CD4-positive, alpha-beta T cell (primary cell): ENCODE data around the gene CCND1. TPM values are rescaled to one million over a fixed set of nuclear protein-coding genes. Genes with fewer than 3 reads are reported as not detected.
A peak's percentile ranks its signal among the peaks of the same experiment; 100 is the strongest.

Source experiments
- ATAC-seq: fragments of 200-7000 bp; cut with Tn5 transposase; one replicate; pipeline ENCODE4 v1.10.0; 2022; ENCODE audit warnings: mild to moderate bottlenecking; ENCODE audit not compliant: poor library complexity
- CTCF ChIA-PET: fragments of 350-600 bp; sonication (Branson Sonifier 250); formaldehyde crosslinking; loops from one replicate; lab custom pipeline; 2021; ENCODE audit warnings: antibody characterized with exemption, inconsistent platforms; lab: Charles Lee
- POLR2A ChIA-PET: fragments of 350-600 bp; sonication (Branson Sonifier 250); formaldehyde crosslinking; loops from one replicate; lab custom pipeline; 2021; ENCODE audit warnings: antibody characterized with exemption, inconsistent platforms; lab: Charles Lee
- DNase-seq, 14 experiments: peaks; one replicate each; pipeline ENCODE4 v3.0.0-alpha.2; 2013 to 2020; ENCODE audit warnings: mixed read lengths in 2 of 14
- H3K27ac ChIP-seq, 2 donors: one replicate each; pipeline versions ENCODE4 v1.5.1 to v1.7.0; 2013; ENCODE audit warnings: low read length in 2 of 2, low read depth in 1 of 2, mild to moderate bottlenecking in 1 of 2
- H3K27me3 ChIP-seq, 2 experiments: 1 replicate in 1 of 2; 2 replicates in 1 of 2; pipeline versions ENCODE4 v1.6.1 to v1.7.0; 2013; ENCODE audit warnings: low read length in 2 of 2, control low read depth in 1 of 2, mild to moderate bottlenecking in 1 of 2, moderate library complexity in 1 of 2; ENCODE audit not compliant: insufficient read depth in 2 of 2, control insufficient read depth in 1 of 2
- H3K36me3 ChIP-seq: one replicate; pipeline ENCODE4 v1.6.1; 2013; ENCODE audit warnings: low read length, control low read depth; ENCODE audit not compliant: insufficient read depth
- H3K4me1 ChIP-seq: one replicate; pipeline ENCODE4 v1.6.1; 2013; ENCODE audit warnings: low read length, control low read depth; ENCODE audit not compliant: insufficient read depth
- H3K4me3 ChIP-seq: one replicate; pipeline ENCODE4 v1.5.1; 2013; ENCODE audit warnings: mild to moderate bottlenecking, low read length, moderate library complexity
- H3K9me3 ChIP-seq, 2 experiments: 1 replicate in 1 of 2; 2 replicates in 1 of 2; pipeline versions ENCODE4 v1.6.1 to v1.7.0; 2013; ENCODE audit warnings: low read length in 2 of 2, mild to moderate bottlenecking in 2 of 2, control low read depth in 1 of 2, moderate library complexity in 1 of 2; ENCODE audit not compliant: control insufficient read depth in 1 of 2, insufficient read depth in 1 of 2
- H3K27ac Mint-ChIP-seq: one replicate; pipeline ENCODE4 v1.8.0; 2020; ENCODE audit warnings: mixed read lengths
- H3K27me3 Mint-ChIP-seq: one replicate; pipeline ENCODE4 v1.8.0; 2021; ENCODE audit warnings: mixed read lengths
- H3K36me3 Mint-ChIP-seq: one replicate; pipeline ENCODE4 v1.8.0; 2021; ENCODE audit warnings: low read depth, mixed read lengths
- H3K4me1 Mint-ChIP-seq: one replicate; pipeline ENCODE4 v1.8.0; 2021; ENCODE audit warnings: low read depth, mixed read lengths
- H3K4me3 Mint-ChIP-seq: one replicate; pipeline ENCODE4 v1.8.0; 2020; ENCODE audit warnings: mild to moderate bottlenecking, mixed read lengths
- H3K9me3 Mint-ChIP-seq: one replicate; pipeline ENCODE4 v1.8.0; 2020; ENCODE audit warnings: mixed read lengths
- CTCF ChIP-seq: fragments of 200-600 bp; IDR thresholded peaks from one replicate; pipeline ENCODE4 v1.8.0; 2022; ENCODE audit warnings: antibody characterized with exemption, mild to moderate bottlenecking
- intact Hi-C, 2 experiments: fragments of 100-400 bp; cut with DNase I in 1 of 2; cut with micrococcal nuclease in 1 of 2; formaldehyde crosslinking; loops; one replicate each; pipeline versions ENCODE4 v1.15.1 to v1.9.0; 2023 to 2025; cut with DNase I, micrococcal nuclease
- total RNA-seq, 174 experiments: library from RNA in 2 of 174; stranded (reverse) in 2 of 174; gene quantifications; one replicate each; pipeline ENCODE4 v1.2.3 and lab custom pipeline; 2021 to 2026

CCND1 gene
- total RNA-seq, 2 experiments from 2014 or later, result 1.7 to 2.4 TPM

- intact Hi-C loops, result loop anchor here (1.0 to 10.0 kb wide), 3 partner anchors 351 to 678 kb away; no protein-coding TSS in a partner anchor
- Mint-ChIP-seq H3K4me1 (peaks cover 31% of the 10 kb centered on the region), H3K9me3 (no peaks in the 10 kb centered on the region), H3K36me3 (no peaks in the 10 kb centered on the region), H3K4me3 (peak overlapping the region; percentile 85), H3K27me3 (peaks cover 34% of the 10 kb centered on the region), H3K27ac (no peak overlapping the region)
- H3K9me3 ChIP-seq, result peaks cover 0 to 16% of the 10 kb centered on the region in 2 experiments
- H3K27ac ChIP-seq, result no peak overlapping the region
- peak; percentile 77 for ATAC-seq
- H3K27me3 ChIP-seq, result peaks cover 31 to 34% of the 10 kb centered on the region in 2 experiments
- ChIA-PET POLR2A (interaction anchor here (1.1 to 3.5 kb wide), 3 partner anchors 27 to 542 kb away, joined by 3 to 21 read pairs (median 3); no protein-coding TSS in a partner anchor), CTCF (interaction anchor here (1.3 to 1.9 kb wide), 3 partner anchors 32 to 542 kb away, joined by 4 to 10 read pairs (median 9); partner anchors contain the start of genes LTO1 and MYEOV)
- DNase-seq, result peak; percentile 55 to 90 (median 74)
- peak overlapping the region; percentile 64 for H3K4me3 ChIP-seq
- peaks cover 44% of the 10 kb centered on the region for H3K4me1 ChIP-seq
- no peaks in the 10 kb centered on the region for H3K36me3 ChIP-seq
- TF ChIP-seq CTCF, result peak; percentile 92
Observed at GRCh38 chr11:69642913-69643632, 2.1 kb downstream of the CCND1 start.

DNA sequence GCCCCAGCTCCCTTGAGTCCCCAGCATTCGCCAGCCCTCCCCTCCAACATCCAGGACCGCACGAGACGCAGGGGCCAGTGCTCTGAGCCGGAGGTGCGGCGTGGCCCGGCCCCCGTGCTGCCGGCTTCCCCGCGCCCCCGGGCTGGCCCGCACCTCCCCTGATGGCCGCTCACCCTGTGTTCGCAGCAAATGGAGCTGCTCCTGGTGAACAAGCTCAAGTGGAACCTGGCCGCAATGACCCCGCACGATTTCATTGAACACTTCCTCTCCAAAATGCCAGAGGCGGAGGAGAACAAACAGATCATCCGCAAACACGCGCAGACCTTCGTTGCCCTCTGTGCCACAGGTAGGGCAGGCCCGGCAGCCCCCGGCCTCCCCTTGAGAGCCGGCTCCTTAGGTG lies 2.7 kb downstream of the CCND1 start:
- Histone ChIP-seq H3K4me1 (peaks cover 38% of the 10 kb centered on the region), H3K9me3 (peaks cover 0 to 16% of the 10 kb centered on the region in 2 experiments), H3K36me3 (no peaks in the 10 kb centered on the region), H3K4me3 (no peak overlapping the region), H3K27me3 (peaks cover 26 to 28% of the 10 kb centered on the region in 2 experiments), H3K27ac (no peak overlapping the region)
- POLR2A ChIA-PET, result interaction anchor here (1.1 to 3.5 kb wide), 3 partner anchors 27 to 543 kb away, joined by 3 to 21 read pairs (median 3); no protein-coding TSS in a partner anchor
- ATAC-seq, result no peak
- Mint-ChIP-seq H3K4me3 (peak overlapping the region; percentile 85), H3K27ac (no peak overlapping the region), H3K27me3 (peaks cover 29% of the 10 kb centered on the region), H3K9me3 (no peaks in the 10 kb centered on the region), H3K36me3 (no peaks in the 10 kb centered on the region), H3K4me1 (peaks cover 27% of the 10 kb centered on the region)
- intact Hi-C loops, result loop anchor here (1.0 to 10.0 kb wide), 3 partner anchors 351 to 679 kb away; no protein-coding TSS in a partner anchor
- peak in 1 of 14 experiments; percentile 16 for DNase-seq
- peak; percentile 23 for TF ChIP-seq CTCF
- CTCF ChIA-PET, result interaction anchor here (1.3 to 1.9 kb wide), 3 partner anchors 31 to 543 kb away, joined by 4 to 10 read pairs (median 9); partner anchors contain the start of genes LTO1 and MYEOV

DNA sequence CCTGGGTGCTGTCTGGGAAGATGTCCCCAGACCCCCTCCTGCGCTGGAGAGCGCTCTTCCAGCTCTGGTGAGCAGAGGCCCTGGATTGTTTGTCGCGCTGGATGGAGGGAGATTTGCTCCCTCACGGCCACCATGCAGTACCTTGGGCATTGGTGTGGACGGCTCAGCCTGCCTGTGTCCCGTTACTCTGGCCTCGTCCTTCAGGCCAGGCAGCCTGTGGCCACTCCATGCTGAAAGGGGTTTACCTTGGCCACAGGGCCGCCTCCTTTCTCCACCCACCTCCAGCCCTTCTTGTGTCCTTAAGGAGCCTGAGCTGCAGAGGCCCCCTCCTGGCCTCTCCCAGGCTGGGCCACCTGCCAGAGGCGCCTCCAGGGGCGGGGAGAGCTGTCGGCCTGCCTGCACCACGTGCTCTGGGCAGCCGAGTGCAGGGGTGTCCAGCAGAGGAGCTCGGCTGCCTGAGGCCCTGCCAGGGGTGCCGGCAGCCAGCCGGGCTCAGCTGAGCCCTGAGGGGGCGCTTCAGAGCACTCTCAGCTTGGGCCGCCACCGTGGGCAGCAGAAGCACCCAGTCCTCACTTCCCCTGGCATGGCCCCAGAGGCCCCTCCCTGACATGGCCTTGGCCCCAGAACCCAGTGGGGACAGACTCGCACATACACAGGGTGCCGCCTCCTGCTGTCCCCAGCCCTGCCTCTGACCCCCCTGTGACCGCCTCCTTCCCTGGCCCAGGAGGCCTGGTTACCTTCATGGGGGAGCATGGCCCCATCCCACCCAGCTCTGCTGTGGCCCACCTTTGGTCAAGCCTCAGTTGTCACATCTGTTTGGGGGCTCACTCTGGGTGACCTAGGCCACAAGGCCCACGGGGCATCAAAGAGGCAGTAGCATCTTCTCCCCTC lies 3.4 kb downstream of the CCND1 start:
- intact Hi-C loops, result loop anchor here in 1 of 2 experiments (10.0 kb wide), 1 partner anchor 680 kb away; no protein-coding TSS in a partner anchor
- ATAC-seq (no peak), DNase-seq (peak in 2 of 14 experiments; percentile 32 to 33)
- no peak for TF ChIP-seq CTCF
- Histone ChIP-seq H3K9me3 (peaks cover 0 to 9% of the 10 kb centered on the region in 2 experiments), H3K4me1 (peaks cover 31% of the 10 kb centered on the region), H3K27ac (no peak overlapping the region), H3K4me3 (no peak overlapping the region), H3K27me3 (peaks cover 21 to 23% of the 10 kb centered on the region in 2 experiments), H3K36me3 (no peaks in the 10 kb centered on the region)
- peaks cover 22% of the 10 kb centered on the region for H3K4me1 Mint-ChIP-seq
- H3K4me3 Mint-ChIP-seq, result peak overlapping the region; percentile 85
- ChIA-PET POLR2A (interaction anchor here (3.5 kb wide), 1 partner anchor 348 kb away, joined by 21 read pairs; no protein-coding TSS in a partner anchor), CTCF (interaction anchor here (1.9 kb wide), 1 partner anchor 31 kb away, joined by 4 read pairs; the partner anchor contains the start of gene LTO1)
- H3K27me3 Mint-ChIP-seq, result peaks cover 23% of the 10 kb centered on the region
- no peaks in the 10 kb centered on the region for H3K36me3 Mint-ChIP-seq
- H3K27ac Mint-ChIP-seq, result no peak overlapping the region
- no peaks in the 10 kb centered on the region for H3K9me3 Mint-ChIP-seq
